B cell (primary cell): Measurements from ENCODE around the gene SDK1.

ENCODE experiments used
- CTCF ChIP-seq: fragments of 200-600 bp; IDR thresholded peaks from one replicate; pipeline ENCODE4 v1.8.0; 2022; ENCODE audit warnings: antibody characterized with exemption, mild to moderate bottlenecking
- EZH2 ChIP-seq: IDR thresholded peaks from 2 replicates; pipeline ENCODE4 v1.6.1; 2012; ENCODE audit warnings: borderline replicate concordance, low read depth, mild to moderate bottlenecking, moderate library complexity, low read length; ENCODE audit not compliant: insufficient read depth, poor library complexity, severe bottlenecking

GRCh38 chr7:4073750-4074149, 772.7 kb downstream of the SDK1 start:
- TF ChIP-seq CTCF (no peak), EZH2 (no peak)
